Body of pancreas (tissue), 4 donors: ENCODE data around the gene IL17RB.

Source experiments
- CTCF ChIP-seq, 7 experiments: fragments of 450-650 bp in 4 of 7; fragments of 200-600 bp in 3 of 7; sonication (generic) in 3 of 7; IDR thresholded peaks; one replicate each; pipeline ENCODE4 v1.5.1; 2016 to 2019; ENCODE audit warnings: antibody characterized with exemption in 7 of 7
- POLR2A ChIP-seq, 3 donors: fragments of 450-650 bp; IDR thresholded peaks; one replicate each; pipeline ENCODE4 v1.6.1; 2016; ENCODE audit warnings: antibody characterized with exemption in 3 of 3, mild to moderate bottlenecking in 2 of 3

- TF ChIP-seq CTCF (IDR thresholded peaks at IDR 0.05) (no peak), POLR2A (IDR thresholded peaks at IDR 0.05) (no peak)
Observed at GRCh38 chr3:53837331-53837730, 9.0 kb upstream of the IL17RB start.
